HG03521 (cell line): ENCODE results near the gene IGSF1.

Source experiments
- ATAC-seq: cut with Tn5 transposase; IDR thresholded peaks from one replicate; pipeline ENCODE4 v1.9.1; 2021; ENCODE audit warnings: mild to moderate bottlenecking, moderate library complexity; ENCODE audit not compliant: unreplicated experiment

Gene IGSF1, protein sequence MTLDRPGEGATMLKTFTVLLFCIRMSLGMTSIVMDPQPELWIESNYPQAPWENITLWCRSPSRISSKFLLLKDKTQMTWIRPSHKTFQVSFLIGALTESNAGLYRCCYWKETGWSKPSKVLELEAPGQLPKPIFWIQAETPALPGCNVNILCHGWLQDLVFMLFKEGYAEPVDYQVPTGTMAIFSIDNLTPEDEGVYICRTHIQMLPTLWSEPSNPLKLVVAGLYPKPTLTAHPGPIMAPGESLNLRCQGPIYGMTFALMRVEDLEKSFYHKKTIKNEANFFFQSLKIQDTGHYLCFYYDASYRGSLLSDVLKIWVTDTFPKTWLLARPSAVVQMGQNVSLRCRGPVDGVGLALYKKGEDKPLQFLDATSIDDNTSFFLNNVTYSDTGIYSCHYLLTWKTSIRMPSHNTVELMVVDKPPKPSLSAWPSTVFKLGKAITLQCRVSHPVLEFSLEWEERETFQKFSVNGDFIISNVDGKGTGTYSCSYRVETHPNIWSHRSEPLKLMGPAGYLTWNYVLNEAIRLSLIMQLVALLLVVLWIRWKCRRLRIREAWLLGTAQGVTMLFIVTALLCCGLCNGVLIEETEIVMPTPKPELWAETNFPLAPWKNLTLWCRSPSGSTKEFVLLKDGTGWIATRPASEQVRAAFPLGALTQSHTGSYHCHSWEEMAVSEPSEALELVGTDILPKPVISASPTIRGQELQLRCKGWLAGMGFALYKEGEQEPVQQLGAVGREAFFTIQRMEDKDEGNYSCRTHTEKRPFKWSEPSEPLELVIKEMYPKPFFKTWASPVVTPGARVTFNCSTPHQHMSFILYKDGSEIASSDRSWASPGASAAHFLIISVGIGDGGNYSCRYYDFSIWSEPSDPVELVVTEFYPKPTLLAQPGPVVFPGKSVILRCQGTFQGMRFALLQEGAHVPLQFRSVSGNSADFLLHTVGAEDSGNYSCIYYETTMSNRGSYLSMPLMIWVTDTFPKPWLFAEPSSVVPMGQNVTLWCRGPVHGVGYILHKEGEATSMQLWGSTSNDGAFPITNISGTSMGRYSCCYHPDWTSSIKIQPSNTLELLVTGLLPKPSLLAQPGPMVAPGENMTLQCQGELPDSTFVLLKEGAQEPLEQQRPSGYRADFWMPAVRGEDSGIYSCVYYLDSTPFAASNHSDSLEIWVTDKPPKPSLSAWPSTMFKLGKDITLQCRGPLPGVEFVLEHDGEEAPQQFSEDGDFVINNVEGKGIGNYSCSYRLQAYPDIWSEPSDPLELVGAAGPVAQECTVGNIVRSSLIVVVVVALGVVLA (N-terminal part only)

DNA sequence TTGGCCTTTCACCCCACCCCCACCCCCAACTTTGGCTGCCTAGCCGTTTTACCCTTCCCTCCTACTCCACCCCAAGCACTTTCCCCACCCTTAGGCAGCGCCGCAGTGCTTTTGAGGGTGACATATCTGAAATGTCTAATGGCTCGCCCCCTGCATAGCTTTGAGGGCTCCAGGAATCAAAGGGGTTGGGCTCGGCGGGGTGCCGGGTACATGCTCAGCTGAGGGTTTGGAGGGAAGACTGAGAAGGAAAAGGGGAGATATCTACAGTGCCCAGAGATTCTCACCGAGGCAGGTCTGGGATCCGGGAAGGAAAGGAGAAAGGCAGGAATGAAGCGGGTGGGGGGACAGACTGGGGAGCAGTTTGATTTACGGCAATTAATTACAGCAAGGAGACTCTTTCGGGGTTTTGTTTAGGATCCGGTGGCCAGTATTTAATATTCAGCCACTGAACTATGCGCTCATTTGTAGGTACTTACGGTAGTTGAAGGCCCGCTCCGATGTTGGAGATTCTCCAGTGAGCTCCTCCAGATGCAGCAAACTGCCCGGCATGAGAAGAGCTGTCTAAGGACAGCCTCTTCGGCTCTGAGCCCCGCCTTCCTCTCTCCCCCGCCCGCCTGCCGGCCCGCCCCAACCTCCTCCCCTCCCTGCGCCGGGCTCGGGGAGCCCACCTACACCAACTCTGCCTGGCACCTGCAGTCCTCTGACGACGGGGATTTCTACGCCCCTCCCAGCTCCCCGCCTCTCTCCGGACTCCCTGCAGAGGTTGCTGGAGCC lies at the start of gene IGSF1:
Gene IGSF1 (minus strand): TSS at position 569 of the 774 bp plus-strand sequence. CDS start 2,632 bp downstream, outside the sequence.
- ATAC-seq, result no peak

DNA sequence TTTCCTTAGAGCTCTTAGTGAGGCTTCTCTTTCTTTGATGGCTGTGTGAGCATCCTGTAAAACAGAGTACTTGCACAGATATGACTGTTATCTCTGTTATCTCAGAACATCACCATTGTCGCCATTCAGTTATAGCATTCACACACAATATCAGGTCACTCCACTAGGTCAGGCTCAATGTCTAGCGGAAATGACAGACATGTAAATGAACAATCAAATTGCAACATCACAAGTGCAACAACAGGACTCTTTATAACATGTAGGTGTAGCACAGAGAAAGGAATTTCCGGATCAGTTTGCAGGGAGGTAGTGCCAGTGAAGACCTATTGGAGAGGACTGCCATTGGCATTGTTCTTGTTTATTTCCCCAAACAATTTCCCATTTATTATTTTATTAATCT lies 43.2 kb upstream of the IGSF1 start:
- ATAC-seq, result no peak

DNA sequence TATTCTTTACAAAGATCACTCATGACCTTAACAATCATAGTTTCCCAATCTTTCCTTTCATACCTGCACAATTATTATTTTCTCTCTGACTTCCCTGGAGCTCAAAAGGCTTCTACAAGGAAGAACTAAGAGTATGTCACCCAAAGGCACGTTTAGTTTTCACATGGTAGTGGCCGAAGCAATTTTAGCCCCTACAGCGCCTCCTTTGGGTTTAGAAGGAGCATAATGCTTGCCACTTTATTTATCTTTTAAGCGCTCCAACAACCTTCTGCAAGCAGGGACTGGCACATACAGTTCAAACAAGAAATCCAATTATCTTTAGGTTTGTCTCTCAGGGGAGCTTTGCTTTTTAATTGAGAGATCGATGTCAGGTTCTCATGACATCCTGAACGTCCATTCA lies 42.0 kb upstream of the IGSF1 start:
- no peak for ATAC-seq

DNA sequence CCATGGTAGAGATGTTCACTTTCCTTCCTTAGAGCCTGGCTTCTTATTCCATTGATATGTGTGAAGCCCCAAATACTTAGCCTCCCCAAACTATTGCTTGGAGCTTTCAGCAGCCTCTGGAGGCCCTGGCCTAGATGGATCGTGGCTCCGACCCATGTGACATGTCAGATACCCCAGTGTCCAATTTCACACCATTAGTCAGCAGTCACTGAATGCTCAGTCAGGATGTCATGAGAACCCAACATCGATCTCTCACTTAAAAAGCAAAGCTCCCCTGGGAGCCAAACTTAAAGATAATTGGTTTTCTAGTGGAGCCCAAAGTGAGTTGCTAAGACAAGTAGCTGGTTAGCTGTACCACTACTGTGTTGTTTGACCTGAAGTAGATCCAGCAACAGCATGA lies 41.6 kb upstream of the IGSF1 start:
- no peak for ATAC-seq

DNA sequence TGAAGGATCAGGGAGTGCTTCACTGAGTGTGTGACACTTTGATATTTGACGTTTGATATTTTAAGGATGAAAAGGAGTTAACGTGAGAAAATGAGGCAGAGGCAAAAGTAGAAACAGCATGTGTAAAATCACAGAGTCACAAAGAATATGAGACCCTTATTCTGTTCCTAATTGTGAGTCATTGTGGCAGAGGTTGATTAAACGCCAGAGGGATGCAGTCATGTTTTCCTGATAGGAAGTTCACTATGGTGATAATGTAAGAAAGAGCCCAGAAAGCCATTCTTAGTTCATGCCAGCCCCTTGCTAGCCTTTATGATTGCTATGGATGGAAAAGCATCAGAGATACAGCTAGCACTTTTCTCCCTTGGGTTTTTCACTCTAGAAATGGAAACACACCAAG lies 33.5 kb upstream of the IGSF1 start:
- ATAC-seq, result no peak

DNA sequence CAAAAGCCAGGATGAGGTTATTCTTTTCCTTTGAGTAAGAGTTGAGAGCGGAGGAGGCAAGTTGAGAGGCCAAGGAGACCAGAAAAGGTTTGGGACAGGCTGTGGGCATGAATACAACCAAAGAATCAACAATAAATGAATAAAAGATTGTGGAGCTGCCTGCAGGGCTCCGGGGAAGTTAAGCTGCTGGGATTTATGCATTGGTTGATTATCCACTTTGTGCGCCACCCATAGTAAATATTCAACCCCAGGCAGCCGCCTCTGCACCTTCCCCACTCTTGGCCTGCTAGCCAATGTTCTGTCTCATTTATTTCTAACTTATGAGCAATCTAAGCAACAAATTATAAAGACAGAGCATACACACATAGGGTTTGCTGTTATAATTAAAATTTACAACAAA lies 28.2 kb upstream of the IGSF1 start:
- ATAC-seq, result no peak

DNA sequence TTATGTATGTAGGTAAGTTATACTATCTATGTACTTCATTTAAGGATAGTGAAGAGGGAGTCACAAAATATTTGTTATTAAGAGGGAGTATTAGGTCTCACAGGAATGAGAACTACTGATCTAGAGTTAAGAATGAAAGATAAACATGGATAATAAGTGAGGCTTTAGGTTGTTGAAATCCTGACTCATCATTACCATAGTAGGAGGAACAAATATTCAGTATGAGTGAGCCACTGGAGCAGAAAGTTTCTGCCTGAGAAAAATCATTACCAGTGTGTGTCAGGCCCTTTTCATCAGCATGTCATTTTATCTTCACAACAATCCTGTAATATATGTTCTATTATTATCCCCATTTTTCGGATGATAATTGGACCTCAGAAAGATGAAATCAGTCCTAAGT lies 27.2 kb upstream of the IGSF1 start:
- ATAC-seq, result no peak

DNA sequence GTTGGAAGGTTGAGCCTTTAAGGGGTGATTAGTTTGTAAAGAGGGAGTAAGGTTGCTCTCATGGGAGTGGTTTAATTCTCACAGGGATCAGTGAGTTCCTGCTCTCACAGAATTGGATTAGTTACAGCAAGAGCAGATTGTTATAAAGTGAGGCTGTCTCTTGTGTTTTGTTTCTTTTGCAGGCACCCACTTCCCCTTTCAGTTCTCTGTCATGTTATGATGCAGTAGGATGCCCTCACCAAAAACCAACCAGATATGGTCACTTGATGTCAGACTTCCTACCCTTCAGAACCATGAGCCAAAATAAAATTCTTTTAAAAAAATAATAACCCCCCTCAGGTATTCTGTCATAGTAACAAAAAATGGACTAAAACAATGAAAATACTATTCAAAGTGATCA lies 19.9 kb upstream of the IGSF1 start:
- ATAC-seq, result no peak

DNA sequence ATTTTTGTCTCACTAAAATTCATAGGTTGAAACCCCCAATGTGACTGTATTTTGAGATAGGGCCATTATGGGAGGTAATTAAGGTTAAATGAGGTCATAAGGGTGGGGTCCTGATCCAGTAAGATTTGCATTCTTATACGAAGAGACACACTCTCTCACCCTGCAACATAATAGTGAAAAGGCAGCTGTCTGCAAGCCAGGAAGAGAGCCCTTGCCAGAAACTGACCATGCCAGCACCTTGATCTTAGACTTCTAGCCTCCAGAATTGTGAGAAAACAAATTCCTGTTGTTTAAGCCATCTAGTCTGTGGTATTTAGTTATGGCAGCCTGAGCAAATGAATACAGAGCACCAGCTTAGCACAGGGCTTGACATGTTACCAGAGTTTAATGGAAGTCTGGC lies 17.5 kb upstream of the IGSF1 start:
- ATAC-seq, result no peak

DNA sequence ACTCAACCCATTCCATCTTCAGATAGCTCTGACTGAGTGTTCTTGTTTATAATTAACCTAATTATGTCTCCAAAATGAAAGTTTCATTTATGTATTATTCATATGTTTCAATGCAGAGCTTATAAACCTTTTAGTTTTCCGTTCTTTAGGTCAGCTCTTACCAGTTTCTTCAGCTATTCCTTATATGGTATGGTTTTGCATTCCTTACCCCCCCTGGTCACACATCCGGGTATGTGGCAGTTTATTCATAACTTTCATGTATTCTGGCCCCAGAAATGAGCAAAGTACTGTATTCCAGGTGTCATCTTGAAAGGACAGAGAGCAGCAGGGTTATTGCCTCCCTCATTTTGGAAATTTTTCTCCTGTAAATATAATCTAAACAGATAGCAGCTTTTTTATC lies 16.8 kb upstream of the IGSF1 start:
- no peak for ATAC-seq

DNA sequence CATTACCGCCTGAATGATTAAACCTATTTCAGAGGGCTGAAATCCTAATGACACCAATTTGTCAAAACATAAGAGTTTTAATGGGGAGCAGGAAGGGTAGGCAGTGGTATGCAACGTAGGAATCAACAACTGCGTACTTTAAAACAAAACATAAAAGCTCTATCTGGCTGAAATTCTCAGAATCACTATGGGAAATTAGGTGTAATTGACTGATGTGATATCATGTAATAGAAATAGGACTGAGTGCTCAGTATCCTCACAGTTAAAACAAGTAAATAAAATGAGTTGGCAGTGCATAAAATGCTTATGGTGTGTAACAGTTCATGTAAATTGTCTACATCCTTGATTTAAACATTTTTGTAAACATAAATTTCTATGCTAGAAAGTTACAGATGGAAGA lies 13.6 kb upstream of the IGSF1 start:
- ATAC-seq, result no peak

DNA sequence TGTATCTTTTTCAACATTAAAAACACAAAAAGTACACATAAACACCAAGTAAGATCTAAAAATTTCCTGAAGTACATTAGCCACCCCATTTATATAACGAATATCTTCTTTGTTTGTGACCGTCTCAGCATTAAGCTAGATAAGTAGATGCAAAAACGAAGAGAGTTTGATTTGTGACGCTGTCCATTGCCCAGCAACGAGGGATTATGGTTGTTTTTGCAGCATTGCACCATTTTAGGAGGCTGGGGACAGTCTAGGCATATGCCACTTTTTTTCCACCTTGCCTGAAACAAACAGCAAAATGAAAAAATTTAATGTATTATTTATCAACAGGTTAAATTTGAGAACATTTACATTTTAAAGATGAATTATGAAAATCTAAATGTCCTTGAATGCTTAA lies 12.0 kb upstream of the IGSF1 start:
- no peak for ATAC-seq

DNA sequence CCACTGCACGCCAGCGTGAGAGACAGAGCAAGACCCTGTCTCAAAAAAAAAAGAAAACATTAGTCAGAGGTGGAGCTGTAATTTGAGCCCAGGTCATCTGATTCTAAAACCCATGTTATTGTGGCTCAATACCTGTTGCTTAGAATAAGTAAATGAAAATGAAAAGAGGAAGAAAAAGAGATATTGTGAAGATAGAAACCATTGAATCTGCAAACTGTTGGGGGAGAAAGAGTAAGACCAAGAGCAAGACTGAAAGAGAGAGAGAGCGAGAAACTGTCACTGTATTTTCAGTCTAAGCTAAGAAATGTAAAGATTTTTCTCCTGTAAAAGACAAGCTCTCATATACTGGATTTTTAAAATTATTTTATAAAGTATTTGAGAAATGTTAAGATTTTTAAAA lies 9.7 kb upstream of the IGSF1 start:
- no peak for ATAC-seq

DNA sequence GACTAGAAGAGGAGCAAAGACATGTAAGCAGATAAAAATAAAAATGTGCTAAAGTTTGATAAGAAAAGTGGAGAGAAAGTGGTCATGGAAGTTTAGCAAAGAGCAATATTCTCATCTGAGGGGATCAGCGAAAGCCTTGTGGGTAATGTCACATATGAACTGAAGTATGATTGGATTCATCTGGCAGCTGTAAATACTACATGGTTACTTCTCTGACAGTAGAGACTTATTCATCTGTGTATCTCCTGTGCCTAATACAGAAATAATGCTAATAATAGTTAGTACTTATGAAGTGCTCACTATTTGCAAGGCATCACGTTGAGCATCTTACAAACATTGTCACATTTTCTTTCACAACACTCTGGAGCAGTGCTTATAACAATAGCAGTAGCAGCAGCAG lies 8.9 kb upstream of the IGSF1 start:
- no peak for ATAC-seq

DNA sequence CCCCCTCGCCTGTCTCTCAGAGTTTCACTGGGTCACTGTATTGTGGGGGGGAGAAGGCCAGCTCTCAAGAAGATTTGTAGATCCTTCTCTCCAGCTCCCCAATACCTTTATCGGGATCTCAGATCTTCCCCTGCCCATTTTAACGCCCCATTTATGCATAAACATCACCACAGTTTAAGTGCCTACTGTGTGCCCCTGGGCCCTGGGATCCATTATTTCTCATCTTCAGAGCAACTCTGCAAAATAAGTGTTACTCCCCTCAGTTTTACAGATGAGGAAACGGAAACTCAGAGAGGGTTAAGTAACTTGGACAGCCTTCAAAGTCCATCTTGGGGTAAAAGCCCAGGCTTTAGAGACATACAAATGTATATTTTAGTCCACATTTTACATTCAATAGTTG lies 421 bp upstream of the IGSF1 start:
- ATAC-seq, result no peak

DNA sequence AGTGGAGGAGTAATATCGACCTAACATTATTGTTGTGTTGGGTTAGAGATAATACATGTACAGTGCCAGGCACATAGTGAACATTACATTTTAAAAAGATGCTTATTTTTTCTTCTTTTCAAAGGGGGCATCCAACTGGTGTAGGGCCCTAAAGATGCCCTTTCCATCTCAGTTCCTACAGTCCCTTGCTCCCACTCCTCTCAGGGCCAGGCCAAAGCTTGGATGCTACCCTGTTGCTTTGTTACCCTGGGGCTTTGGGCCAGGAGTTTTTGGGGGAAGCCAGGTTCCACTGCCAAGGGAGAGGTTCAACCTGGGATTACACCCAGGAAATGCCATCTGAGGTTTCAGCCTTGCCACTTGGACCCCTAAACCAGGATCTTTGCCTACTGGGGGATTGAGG lies 918 bp downstream of the IGSF1 start:
- no peak for ATAC-seq

DNA sequence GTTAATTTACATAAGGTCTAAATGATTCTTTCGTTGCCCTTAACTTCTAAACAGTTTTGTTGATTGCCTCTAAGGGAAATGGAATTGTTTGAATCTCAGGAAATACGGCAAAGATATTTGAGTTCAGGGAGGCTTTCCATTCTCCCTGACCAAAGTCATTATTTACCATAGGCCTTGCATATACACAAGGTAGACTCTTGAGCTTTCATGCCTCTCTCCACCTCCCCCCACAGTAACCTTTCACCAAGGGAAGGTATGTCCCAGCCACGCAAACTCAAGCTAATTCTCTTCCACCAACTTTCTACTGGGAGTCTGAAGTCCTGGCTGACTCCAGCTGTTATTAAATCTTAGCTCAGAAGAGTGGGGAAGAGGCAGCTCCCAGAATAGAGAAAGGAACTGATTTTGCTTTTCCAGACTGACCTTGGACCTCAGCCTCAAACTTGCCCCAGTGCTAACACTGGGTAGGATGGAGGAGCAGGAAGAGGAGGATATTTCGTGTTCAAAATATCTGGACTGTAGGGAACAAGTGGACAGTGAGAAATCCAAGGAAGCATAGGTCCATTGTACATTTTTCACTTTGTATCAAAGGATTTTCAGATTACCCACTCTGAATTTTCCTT lies 1.4 kb downstream of the IGSF1 start:
- no peak for ATAC-seq

DNA sequence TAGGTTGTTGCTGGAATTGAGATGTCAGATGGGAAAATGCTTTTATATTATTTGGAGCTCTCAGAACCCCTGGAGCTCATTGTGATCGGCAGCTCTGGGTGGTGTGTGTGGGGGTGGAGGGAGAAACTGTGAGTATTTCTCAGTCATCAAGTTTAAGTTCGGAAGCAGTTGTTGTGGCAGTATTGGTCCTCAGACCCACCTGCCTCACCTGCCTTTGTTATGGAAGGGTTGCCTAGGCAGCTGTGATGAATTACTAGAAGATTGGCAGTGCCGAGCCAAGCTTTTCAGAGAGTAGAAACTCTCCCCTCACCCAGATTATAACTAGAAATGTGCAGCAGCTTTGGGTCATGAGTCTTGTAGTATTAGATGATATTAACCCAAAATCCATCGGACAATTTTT lies 9.5 kb downstream of the IGSF1 start:
- ATAC-seq, result no peak

DNA sequence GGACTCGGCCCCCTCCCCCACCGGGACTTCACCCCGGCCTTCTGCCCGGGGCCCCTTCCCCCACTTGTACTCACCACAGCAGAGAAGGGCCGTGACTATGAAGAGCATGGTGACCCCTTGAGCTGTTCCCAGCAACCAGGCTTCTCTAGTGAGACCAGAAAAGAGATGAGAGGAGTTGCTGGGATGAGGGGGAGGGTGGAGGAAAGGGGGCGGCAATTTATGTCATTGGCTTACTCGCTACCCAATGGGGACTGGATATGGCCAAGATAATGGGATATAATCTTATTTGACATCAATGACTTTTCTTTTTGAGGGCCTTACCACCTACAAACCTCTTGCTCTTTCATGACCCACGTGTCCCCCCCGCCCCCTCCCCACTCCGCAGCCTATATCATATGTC lies 9.9 kb downstream of the IGSF1 start:
- ATAC-seq, result no peak

DNA sequence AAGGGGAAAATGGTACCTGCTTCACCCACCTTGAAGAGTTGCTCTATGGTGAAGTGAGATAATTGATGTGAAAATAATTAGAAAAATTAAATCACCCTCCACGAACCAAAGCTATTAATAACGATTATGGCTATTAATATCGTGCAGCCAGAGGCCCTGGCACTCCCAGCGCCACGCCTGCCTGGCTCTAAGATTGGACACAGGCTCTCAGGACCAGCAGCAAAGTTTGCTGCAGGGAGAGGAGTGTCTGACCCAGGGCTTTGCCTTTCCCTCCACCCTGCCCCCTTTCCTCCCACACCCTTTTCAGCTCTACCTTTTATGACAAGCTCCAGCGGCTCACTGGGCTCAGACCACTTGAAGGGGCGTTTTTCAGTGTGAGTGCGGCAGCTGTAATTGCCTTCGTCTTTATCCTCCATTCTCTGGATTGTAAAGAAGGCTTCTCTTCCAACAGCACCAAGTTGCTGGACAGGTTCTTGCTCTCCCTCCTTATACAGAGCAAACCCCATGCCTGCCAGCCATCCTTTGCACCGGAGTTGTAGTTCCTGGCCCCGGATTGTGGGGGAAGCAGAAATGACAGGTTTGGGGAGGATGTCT lies 11.5 kb downstream of the IGSF1 start:
- no peak for ATAC-seq
